IMR-90 (cell line): ENCODE measurements around the gene DMD. TPM values are rescaled to one million over a fixed set of nuclear protein-coding genes. Genes with fewer than 3 reads are reported as not detected.

Experiments used
- ATAC-seq: fragments of 200-7000 bp; cut with Tn5 transposase; 2 replicates; pipeline ENCODE4 v1.9.1; 2020; ENCODE audit warnings: low read depth, mild to moderate bottlenecking, moderate library complexity
- BruUV-seq: library from RNA; stranded (reverse); fragments of 400-500 nt; replicated peaks from 2 replicates; lab custom pipeline; 2021; lab: Mats Ljungman, UMichigan
- CTCF ChIA-PET: fragments of 300-600 bp; formaldehyde crosslinking; extraction: SDS; loops from one replicate; lab custom pipeline; 2021; ENCODE audit warnings: antibody characterized with exemption; lab: Yijun Ruan, JAX
- POLR2A ChIA-PET: fragments of 300-600 bp; sonication (Branson Sonifier 250); formaldehyde crosslinking; loops from one replicate; lab custom pipeline; 2022; ENCODE audit warnings: antibody characterized with exemption; ENCODE audit not compliant: unreplicated experiment; lab: Charles Lee
- DNase-seq: peaks from one replicate; pipeline ENCODE4 v3.0.0; 2013
- H2AFZ ChIP-seq: replicated peaks from 2 replicates; pipeline ENCODE3; 2013; ENCODE audit warnings: low read length, mild to moderate bottlenecking; ENCODE audit not compliant: poor library complexity
- H2AK5ac ChIP-seq: 2 replicates; pipeline ENCODE4 v1.6.1; 2013; ENCODE audit warnings: low read depth, low read length, inconsistent platforms
- H2AK9ac ChIP-seq: replicated peaks from 2 replicates; pipeline ENCODE3; 2013; ENCODE audit warnings: mild to moderate bottlenecking, low read depth, low read length, moderate library complexity; ENCODE audit not compliant: poor library complexity
- H2BK120ac ChIP-seq: 2 replicates; pipeline ENCODE4 v1.6.1; 2013; ENCODE audit warnings: low read depth, low read length, inconsistent platforms
- H2BK15ac ChIP-seq: 3 replicates; pipeline ENCODE4 v1.6.1; 2013; ENCODE audit warnings: low read depth, low read length, inconsistent platforms
- H2BK20ac ChIP-seq: 2 replicates; pipeline ENCODE4 v1.6.1; 2013; ENCODE audit warnings: low read depth, mild to moderate bottlenecking, inconsistent platforms, low read length, moderate library complexity
- H2BK5ac ChIP-seq: 2 replicates; pipeline ENCODE4 v1.6.1; 2013; ENCODE audit warnings: mild to moderate bottlenecking, low read depth, low read length, inconsistent platforms; ENCODE audit not compliant: poor library complexity, severe bottlenecking
- H3K14ac ChIP-seq: replicated peaks from 2 replicates; pipeline ENCODE4 v1.6.1; 2013; ENCODE audit warnings: low read depth, low read length, inconsistent platforms
- H3K18ac ChIP-seq: 2 replicates; pipeline ENCODE4 v1.6.1; 2013; ENCODE audit warnings: low read depth, low read length, control low read depth
- H3K23ac ChIP-seq: 2 replicates; pipeline ENCODE4 v1.6.1; 2013; ENCODE audit warnings: low read depth, low read length, inconsistent platforms
- H3K27ac ChIP-seq: 2 replicates; pipeline ENCODE4 v1.5.1; 2013; ENCODE audit warnings: mild to moderate bottlenecking, control low read depth, low read length; ENCODE audit not compliant: insufficient read depth
- H3K27me3 ChIP-seq: 2 replicates; pipeline ENCODE4 v1.6.1; 2013; ENCODE audit warnings: low read length; ENCODE audit not compliant: control insufficient read depth, insufficient read depth
- H3K36me3 ChIP-seq: 2 replicates; pipeline ENCODE4 v1.6.1; 2013; ENCODE audit warnings: low read length, mixed read lengths; ENCODE audit not compliant: control insufficient read depth, insufficient read depth
- H3K4ac ChIP-seq: 2 replicates; pipeline ENCODE4 v1.6.1; 2013; ENCODE audit warnings: low read depth, low read length, inconsistent platforms
- H3K4me1 ChIP-seq: 2 replicates; pipeline ENCODE4 v1.6.1; 2013; ENCODE audit warnings: low read length, mixed read lengths; ENCODE audit not compliant: control insufficient read depth, insufficient read depth
- H3K4me2 ChIP-seq: 2 replicates; pipeline ENCODE4 v1.6.1; 2013; ENCODE audit warnings: low read depth, mild to moderate bottlenecking, control low read depth, low read length, moderate library complexity
- H3K4me3 ChIP-seq: 2 replicates; pipeline ENCODE4 v1.5.1; 2013; ENCODE audit warnings: low read depth, mild to moderate bottlenecking, control low read depth, low read length, moderate library complexity; ENCODE audit not compliant: insufficient read depth
- H3K56ac ChIP-seq: 2 replicates; pipeline ENCODE4 v1.6.1; 2013; ENCODE audit warnings: low read length, inconsistent platforms; ENCODE audit not compliant: insufficient read depth; ENCODE audit errors: extremely low read depth
- H3K79me1 ChIP-seq, 2 experiments: 2 replicates each; pipeline ENCODE4 v1.6.1; 2013; ENCODE audit warnings: low read length in 2 of 2, inconsistent platforms in 1 of 2, low read depth in 1 of 2
- H3K9ac ChIP-seq: 2 replicates; pipeline ENCODE4 v1.6.1; 2013; ENCODE audit warnings: low read depth, low read length, control low read depth
- H3K9me1 ChIP-seq: 2 replicates; pipeline ENCODE4 v1.6.1; 2013; ENCODE audit warnings: low read length, inconsistent platforms; ENCODE audit not compliant: insufficient read depth
- H3K9me3 ChIP-seq: 2 replicates; pipeline ENCODE4 v1.6.1; 2013; ENCODE audit warnings: low read length; ENCODE audit not compliant: control insufficient read depth, insufficient read depth
- H4K20me1 ChIP-seq: 2 replicates; pipeline ENCODE4 v1.6.1; 2013; ENCODE audit warnings: low read length, inconsistent platforms; ENCODE audit not compliant: insufficient read depth
- H4K5ac ChIP-seq: 2 replicates; pipeline ENCODE4 v1.6.1; 2013; ENCODE audit warnings: mild to moderate bottlenecking, low read depth, low read length, control low read depth
- H4K8ac ChIP-seq, 2 experiments: 2 replicates each; pipeline ENCODE4 v1.6.1; 2013; ENCODE audit warnings: low read depth in 2 of 2, low read length in 2 of 2, control low read depth in 1 of 2, inconsistent platforms in 1 of 2
- H4K91ac ChIP-seq: 2 replicates; pipeline ENCODE4 v1.6.1; 2013; ENCODE audit warnings: low read depth, low read length, inconsistent platforms; ENCODE audit not compliant: insufficient read depth
- BHLHE40 ChIP-seq: fragments of 150-350 bp; IDR thresholded peaks from 2 replicates; pipeline ENCODE4 v1.6.1; 2016; ENCODE audit warnings: mild to moderate bottlenecking, low read depth, low read length
- CEBPB ChIP-seq: IDR thresholded peaks from 2 replicates; pipeline ENCODE4 v1.6.1; 2012; ENCODE audit warnings: low read depth, low read length, improper control_type of control experiment
- FOS ChIP-seq: fragments of 150-350 bp; IDR thresholded peaks from 2 replicates; pipeline ENCODE4 v1.6.1; 2016; ENCODE audit warnings: low read depth, low read length
- RAD21 ChIP-seq: IDR thresholded peaks from 2 replicates; pipeline ENCODE4 v1.6.1; 2012; ENCODE audit warnings: low read length, improper control_type of control experiment
- USF2 ChIP-seq: fragments of 150-350 bp; IDR thresholded peaks from 2 replicates; pipeline ENCODE4 v1.6.1; 2017; ENCODE audit warnings: mild to moderate bottlenecking, antibody characterized with exemption, low read length, low read depth
- dilution Hi-C: fragments of 300-500 bp; cut with HindIII; formaldehyde crosslinking; loops from one replicate; pipeline ENCODE4 v1.14.3; 2018; ENCODE audit warnings: low sequenced_read_pairs; ENCODE audit not compliant: unreplicated experiment
- in situ Hi-C: fragments of 300-500 bp; cut with MboI; formaldehyde crosslinking; loops from 3 replicates; pipeline ENCODE4 v1.14.3; 2019; ENCODE audit warnings: low sequenced_read_pairs, inconsistent platforms, mixed read lengths
- intact Hi-C: fragments of 100-400 bp; cut with micrococcal nuclease; formaldehyde crosslinking; loops from 2 replicates; pipeline ENCODE4 v1.10.0; 2022
- polyA plus RNA-seq, 3 experiments: library from polyadenylated mRNA; depleted of rRNA; stranded (reverse); fragments of >200 nt; gene quantifications; 2 replicates each; pipeline ENCODE4 v1.2.3, GENCODE V29; 2012; ENCODE audit warnings: low replicate concordance in 1 of 3
- total RNA-seq: library from RNA; depleted of rRNA; stranded (reverse); fragments of >200 nt; gene quantifications from 2 replicates; pipeline ENCODE4 v1.2.3, GENCODE V29; 2012

The DMD gene
- total and polyA plus RNA-seq, 2 of the 4 experiments (the other 2 are of a cell fraction): 6.6 to 11.8 TPM

GRCh38 chrX:33087411-33087810, 123.9 kb downstream of the DMD start:
- no peak overlapping the region for H2AFZ ChIP-seq
- no peaks in the 10 kb centered on the region for H4K20me1 ChIP-seq
- H3K23ac ChIP-seq: no peak overlapping the region
- H3K79me1 ChIP-seq: no peaks in the 10 kb centered on the region
- TF ChIP-seq BHLHE40: no peak
- TF ChIP-seq FOS: no peak
- no peak for TF ChIP-seq CEBPB
- TF ChIP-seq RAD21: no peak
- TF ChIP-seq USF2: no peak
- dilution Hi-C loops: no loop called here
- H3K27me3 ChIP-seq: no peaks in the 10 kb centered on the region
- H2BK5ac ChIP-seq: no peak overlapping the region
- no peak overlapping the region for H2AK5ac ChIP-seq
- no peak overlapping the region for H2BK15ac ChIP-seq
- H2AK9ac ChIP-seq: no peak overlapping the region
- H3K56ac ChIP-seq: no peak overlapping the region
- no peak overlapping the region for H3K4ac ChIP-seq
- no peaks in the 10 kb centered on the region for H3K4me1 ChIP-seq
- H2BK120ac ChIP-seq: no peak overlapping the region
- in situ Hi-C loops: no loop called here
- no peak overlapping the region for H4K8ac ChIP-seq
- no peak overlapping the region for H4K91ac ChIP-seq
- no peak overlapping the region for H2BK20ac ChIP-seq
- POLR2A ChIA-PET: no interaction called here
- H3K9me3 ChIP-seq: no peaks in the 10 kb centered on the region
- no peak overlapping the region for H3K18ac ChIP-seq
- no peak overlapping the region for H3K4me2 ChIP-seq
- H3K36me3 ChIP-seq: no peaks in the 10 kb centered on the region
- BruUV-seq: no TSS peak
- no peak overlapping the region for H4K5ac ChIP-seq
- DNase-seq (no peak), ATAC-seq (no peak)
- no peaks in the 10 kb centered on the region for H3K9me1 ChIP-seq
- no peak overlapping the region for H3K27ac ChIP-seq
- CTCF ChIA-PET: no interaction called here
- H3K4me3 ChIP-seq: no peak overlapping the region
- H3K9ac ChIP-seq: no peak overlapping the region
- no peak overlapping the region for H3K14ac ChIP-seq
- intact Hi-C loops: no loop called here
